Pancreas (tissue), 10 donors: ENCODE data around the gene SPSB1. TPM values are rescaled to one million over a fixed set of nuclear protein-coding genes. Genes with fewer than 3 reads are reported as not detected.

ENCODE experiments used
- ATAC-seq, 4 donors: fragments of 200-7000 bp; cut with Tn5 transposase; one replicate each; pipeline versions ENCODE4 v1.8.0 to v1.9.1; 2020; ENCODE audit warnings: mild to moderate bottlenecking in 4 of 4, moderate library complexity in 4 of 4
- DNase-seq, 6 donors: peaks; one replicate each; pipeline ENCODE4 v3.0.0-alpha.2; 2020
- FAIRE-seq: peaks from 2 replicates; lab custom pipeline; 2012; peaks lifted over from hg19 to GRCh38; lab: Jason Lieb, UNC
- H3K27ac ChIP-seq, 4 donors: fragments of 200-600 bp; sonication (generic); 1 replicate in 3 of 4; 2 replicates in 1 of 4; pipeline versions ENCODE4 v1.5.0 to v1.8.0; 2020
- H3K27me3 ChIP-seq, 4 donors: fragments of 200-600 bp; one replicate each; pipeline ENCODE4 v1.8.0; 2021
- H3K36me3 ChIP-seq, 3 donors: fragments of 200-600 bp; sonication (generic) in 1 of 3; one replicate each; pipeline versions ENCODE4 v1.5.0 to v1.8.0; 2020 to 2021
- H3K4me1 ChIP-seq, 3 donors: fragments of 200-600 bp; one replicate each; pipeline ENCODE4 v1.8.0; 2021
- H3K4me3 ChIP-seq, 4 donors: fragments of 200-600 bp; sonication (generic) in 2 of 4; one replicate each; pipeline versions ENCODE4 v1.5.0 to v1.8.0; 2020 to 2021
- H3K9me3 ChIP-seq, 4 donors: fragments of 200-600 bp; one replicate each; pipeline ENCODE4 v1.8.0; 2021
- WGBS, 2 donors: extraction: QIAGEN DNeasy Blood & Tissue Kit; methylation state at CpG; one replicate each; pipeline ENCODE4 v1.1.7; 2013; 5-methylcytosine and 5-hydroxymethylcytosine counted together
- intact Hi-C, 3 donors: fragments of 100-400 bp; cut with DNase I; formaldehyde crosslinking; loops; one replicate each; pipeline versions ENCODE4 v1.11.1 to v1.14.2; 2022
- polyA plus RNA-seq, 2 donors: library from polyadenylated mRNA; stranded (reverse); fragments of 200-250 nt; gene quantifications; one replicate each; pipeline ENCODE4 v1.2.3, GENCODE V29; 2013
- total RNA-seq, 6 donors: library from RNA; stranded (reverse); fragmentation: NEBNext Ultra II Directional in 4 of 6; extraction: Animal tissue kit (Norgen Biotek cat#: 25700) in 4 of 6; gene quantifications; one replicate each; pipeline versions ENCODE4 v1.2.1 to v1.2.4, GENCODE V29; 2021 to 2023
- TF ChIP-seq, protein P1 (sequence below), 4 donors: fragments of 200-600 bp; sonication (generic) in 3 of 4; IDR thresholded peaks; one replicate each; pipeline versions ENCODE4 v1.5.0 to v1.8.0; 2021; ENCODE audit warnings: antibody characterized with exemption in 4 of 4
- donor health status: healthy with polysubstance abuse.
- donor health status: DM: no; HTN: no; CAD: no; lungs with moderate emphysema.
- donor health status: DM: no; HTN: no; CAD: no.
- donor health status: control.
- donor health status: control.
- donor health status: Bipolar disorder and iron deficiency.
- donor health status: DM: yes; HTN: yes; CAD: no.
- donor health status: DM: no; HTN: no; CAD: no.
- donor health status: DM: no; HTN: no; CAD: no.
- donor health status: DM: yes; HTN: yes; CAD: no.

Gene SPSB1
- total and polyA plus RNA-seq, 8 donors = 10.5 to 27.5 (median 18.1) TPM

DNA sequence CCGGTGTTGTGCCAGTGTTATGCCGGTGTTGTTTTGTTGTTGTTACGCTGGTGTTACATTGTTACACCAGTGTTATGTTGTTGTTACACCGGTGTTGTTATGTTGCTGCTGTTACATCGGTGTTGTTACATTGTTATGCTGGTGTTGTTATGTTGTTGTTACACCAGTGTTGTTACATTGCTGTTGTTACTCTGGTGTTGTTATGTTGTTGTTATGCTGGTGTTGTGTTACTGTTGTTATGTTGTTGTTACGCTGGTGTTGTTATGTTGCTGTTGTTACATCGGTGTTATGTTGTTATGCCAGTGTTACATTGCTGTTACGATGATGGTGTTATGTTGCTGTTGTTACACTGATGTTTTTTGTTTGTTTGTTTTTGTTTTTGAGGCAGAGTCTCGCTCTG lies 34.1 kb upstream of the SPSB1 start:
- intact Hi-C loops = no loop called here
- TF ChIP-seq, protein P1, sequence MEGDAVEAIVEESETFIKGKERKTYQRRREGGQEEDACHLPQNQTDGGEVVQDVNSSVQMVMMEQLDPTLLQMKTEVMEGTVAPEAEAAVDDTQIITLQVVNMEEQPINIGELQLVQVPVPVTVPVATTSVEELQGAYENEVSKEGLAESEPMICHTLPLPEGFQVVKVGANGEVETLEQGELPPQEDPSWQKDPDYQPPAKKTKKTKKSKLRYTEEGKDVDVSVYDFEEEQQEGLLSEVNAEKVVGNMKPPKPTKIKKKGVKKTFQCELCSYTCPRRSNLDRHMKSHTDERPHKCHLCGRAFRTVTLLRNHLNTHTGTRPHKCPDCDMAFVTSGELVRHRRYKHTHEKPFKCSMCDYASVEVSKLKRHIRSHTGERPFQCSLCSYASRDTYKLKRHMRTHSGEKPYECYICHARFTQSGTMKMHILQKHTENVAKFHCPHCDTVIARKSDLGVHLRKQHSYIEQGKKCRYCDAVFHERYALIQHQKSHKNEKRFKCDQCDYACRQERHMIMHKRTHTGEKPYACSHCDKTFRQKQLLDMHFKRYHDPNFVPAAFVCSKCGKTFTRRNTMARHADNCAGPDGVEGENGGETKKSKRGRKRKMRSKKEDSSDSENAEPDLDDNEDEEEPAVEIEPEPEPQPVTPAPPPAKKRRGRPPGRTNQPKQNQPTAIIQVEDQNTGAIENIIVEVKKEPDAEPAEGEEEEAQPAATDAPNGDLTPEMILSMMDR (IDR thresholded peaks at IDR 0.05) = no peak
- ATAC-seq (no peak), DNase-seq (no peak), FAIRE-seq (no peak)
- no peak overlapping the region for H3K27ac ChIP-seq
- H3K27me3 ChIP-seq = no peaks in the 10 kb centered on the region
- H3K9me3 ChIP-seq = no peaks in the 10 kb centered on the region
- WGBS, 2 donors = 98 to 99% methylated on average over 9 of the region's 9 CpGs
- peaks cover 0 to 5% (median 2%) of the 10 kb centered on the region in 3 donors for H3K36me3 ChIP-seq
- H3K4me3 ChIP-seq = no peak overlapping the region
- no peaks in the 10 kb centered on the region for H3K4me1 ChIP-seq

GRCh38 chr1:9260059-9260766 lies 32.5 kb upstream of the SPSB1 start:
- DNase-seq = no peak
- Histone ChIP-seq H3K4me3 (no peak overlapping the region), H3K36me3 (peaks cover 0 to 21% (median 8%) of the 10 kb centered on the region in 3 donors), H3K4me1 (no peaks in the 10 kb centered on the region), H3K9me3 (no peaks in the 10 kb centered on the region), H3K27me3 (no peaks in the 10 kb centered on the region), H3K27ac (no peak overlapping the region)
- intact Hi-C loops = loop anchor here in 1 of 3 donors (10.0 kb wide), 1 partner anchor 235 kb away; no protein-coding TSS in a partner anchor
- TF ChIP-seq, protein P1 (IDR thresholded peaks at IDR 0.05) = no peak
- no peak for FAIRE-seq
- ATAC-seq = no peak
- WGBS, 2 donors = 94 to 96% methylated on average over 20 of the region's 20 CpGs

DNA sequence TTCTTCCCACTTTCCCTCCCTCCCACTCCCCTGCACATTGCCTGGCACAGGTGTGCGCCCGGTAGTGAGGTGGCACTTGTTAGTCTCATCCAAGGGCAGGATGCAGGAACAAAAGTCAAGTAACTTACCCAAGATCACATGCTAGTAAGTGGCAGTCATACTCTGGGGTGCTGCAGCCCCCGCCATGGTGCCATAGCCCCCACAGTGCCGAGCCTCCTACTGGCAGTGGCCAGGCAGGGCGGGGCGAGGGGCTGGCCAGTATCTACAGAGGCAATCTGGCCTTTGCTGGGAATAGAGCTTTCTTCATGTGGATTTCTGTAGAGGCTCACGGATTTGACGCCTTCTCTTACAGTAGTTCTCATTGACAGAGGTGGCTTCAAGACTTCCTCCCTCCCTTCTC lies 31.2 kb upstream of the SPSB1 start:
- intact Hi-C loops = loop anchor here in 1 of 3 donors (10.0 kb wide), 1 partner anchor 233 kb away; no protein-coding TSS in a partner anchor
- WGBS, 2 donors = 94 to 97% methylated on average over 8 of the region's 8 CpGs
- TF ChIP-seq, protein P1 (IDR thresholded peaks at IDR 0.05) = no peak
- H3K36me3 ChIP-seq = peaks cover 0 to 28% (median 6%) of the 10 kb centered on the region in 3 donors
- H3K4me1 ChIP-seq = no peaks in the 10 kb centered on the region
- ATAC-seq = no peak
- no peak for DNase-seq
- H3K9me3 ChIP-seq = no peaks in the 10 kb centered on the region
- H3K27ac ChIP-seq = no peak overlapping the region
- no peak for FAIRE-seq
- H3K4me3 ChIP-seq = no peak overlapping the region
- H3K27me3 ChIP-seq = no peaks in the 10 kb centered on the region

DNA sequence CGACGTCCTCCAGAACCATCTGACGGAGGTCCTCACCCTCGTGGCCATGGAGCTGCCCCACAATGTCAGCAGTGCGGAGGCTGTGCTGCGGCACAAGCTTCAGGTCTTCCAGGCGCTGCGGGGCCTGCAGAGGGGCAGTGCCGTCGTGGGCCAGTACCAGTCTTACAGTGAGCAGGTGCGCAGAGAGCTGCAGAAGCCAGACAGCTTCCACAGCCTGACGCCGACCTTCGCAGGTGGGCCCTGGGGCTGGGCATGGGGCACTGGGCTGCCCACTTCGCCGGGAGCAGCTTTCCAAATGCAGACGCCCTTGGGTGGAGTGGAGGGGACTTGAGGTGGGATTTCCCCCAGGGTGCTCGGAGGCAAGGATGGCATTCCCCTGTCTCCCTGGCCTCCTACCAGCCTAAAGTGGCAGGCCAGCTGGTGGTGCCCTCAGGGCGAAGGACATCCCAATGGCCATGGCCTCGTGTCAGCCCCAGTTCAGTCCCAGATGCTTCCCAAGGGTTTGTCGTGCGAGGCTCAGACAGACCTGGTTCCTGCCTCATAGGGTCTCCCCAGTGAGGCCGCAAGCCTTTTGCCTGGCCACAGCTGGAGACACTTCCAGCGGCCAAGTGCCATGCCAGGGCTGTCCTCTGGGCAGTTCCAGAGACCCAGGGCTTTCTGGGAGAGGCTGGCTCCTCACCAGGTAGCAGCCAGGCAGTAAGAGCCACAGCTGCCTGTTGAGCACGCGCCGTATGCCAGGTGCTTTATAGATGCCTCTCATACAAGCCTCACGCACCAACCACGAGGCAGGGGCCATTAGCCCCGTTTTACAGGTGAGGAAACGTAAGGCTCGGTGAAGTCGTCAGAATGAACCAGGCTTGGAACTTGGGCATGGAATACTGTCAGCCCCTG lies 30.4 kb upstream of the SPSB1 start:
- 92 to 93% methylated on average over 33 of the region's 33 CpGs for WGBS, 2 donors

More for the DNA sequence above, 30.4 kb upstream of the SPSB1 start:
- Histone ChIP-seq H3K36me3 (peaks cover 0 to 28% (median 5%) of the 10 kb centered on the region in 3 donors), H3K27ac (no peak overlapping the region), H3K27me3 (no peaks in the 10 kb centered on the region), H3K4me3 (no peak overlapping the region), H3K4me1 (no peaks in the 10 kb centered on the region), H3K9me3 (no peaks in the 10 kb centered on the region)
- DNase-seq = no peak
- no peak for ATAC-seq
- intact Hi-C loops = loop anchor here in 1 of 3 donors (10.0 kb wide), 1 partner anchor 232 kb away; no protein-coding TSS in a partner anchor
- TF ChIP-seq, protein P1 (IDR thresholded peaks at IDR 0.05) = no peak
- no peak for FAIRE-seq
